Stimulated activated CD8-positive, alpha-beta memory T cell treated with anti-CD3 and anti-CD28 coated beads, Interleukin-4, amount 100 ng/mL, for 24 hours (primary cell): ENCODE results near the gene SSU72.
"Not testable (repeated sequence)": the region's sequence is repeated elsewhere in the genome, so short reads cannot be mapped to it uniquely, and the experiment has no call there.

Experiments
- DNase-seq: peaks from one replicate; pipeline ENCODE4 v3.0.0-alpha.2; 2020; ENCODE audit warnings: low read depth

The SSU72 gene

DNA sequence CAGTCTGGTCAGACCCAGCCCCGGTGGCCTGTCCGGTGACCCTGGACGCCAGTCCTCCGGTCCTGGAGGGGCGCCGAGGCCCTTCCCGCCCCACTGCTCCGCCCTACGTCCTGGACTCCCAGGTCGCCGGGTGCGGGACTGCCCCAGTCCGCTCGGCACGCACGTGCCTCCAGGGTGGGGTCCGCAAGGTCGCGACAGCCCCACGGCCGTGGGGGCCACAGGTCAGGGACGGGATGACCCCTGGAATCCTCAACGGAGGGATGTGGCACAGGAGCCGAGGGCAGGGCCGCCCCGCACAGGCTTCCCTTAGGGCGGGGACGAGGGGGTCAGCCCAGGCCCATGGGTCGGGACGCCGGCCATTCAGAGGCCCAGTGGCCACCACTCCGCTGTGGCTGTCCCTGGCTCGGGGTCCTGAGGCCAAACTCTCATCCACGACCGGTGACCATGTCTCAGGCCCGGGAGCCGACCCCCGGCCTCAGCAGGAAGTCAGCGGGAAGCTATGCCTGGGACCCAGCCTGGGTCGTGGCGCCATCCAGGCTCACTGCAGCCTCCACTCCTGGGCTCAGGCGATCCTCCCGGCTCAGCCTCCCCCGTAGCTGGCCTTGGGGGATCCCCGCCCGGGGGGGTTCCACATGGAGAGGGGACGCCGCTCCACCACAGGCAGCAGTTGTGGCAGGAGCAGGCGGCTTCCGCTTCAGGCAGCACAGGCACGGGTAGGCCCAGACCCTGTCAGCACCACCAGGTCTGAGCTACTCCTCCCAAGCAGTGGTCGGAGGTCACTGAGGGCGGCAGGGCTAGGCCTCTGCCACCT, 33.6 kb downstream of the SSU72 start:
- DNase-seq = no peak

DNA sequence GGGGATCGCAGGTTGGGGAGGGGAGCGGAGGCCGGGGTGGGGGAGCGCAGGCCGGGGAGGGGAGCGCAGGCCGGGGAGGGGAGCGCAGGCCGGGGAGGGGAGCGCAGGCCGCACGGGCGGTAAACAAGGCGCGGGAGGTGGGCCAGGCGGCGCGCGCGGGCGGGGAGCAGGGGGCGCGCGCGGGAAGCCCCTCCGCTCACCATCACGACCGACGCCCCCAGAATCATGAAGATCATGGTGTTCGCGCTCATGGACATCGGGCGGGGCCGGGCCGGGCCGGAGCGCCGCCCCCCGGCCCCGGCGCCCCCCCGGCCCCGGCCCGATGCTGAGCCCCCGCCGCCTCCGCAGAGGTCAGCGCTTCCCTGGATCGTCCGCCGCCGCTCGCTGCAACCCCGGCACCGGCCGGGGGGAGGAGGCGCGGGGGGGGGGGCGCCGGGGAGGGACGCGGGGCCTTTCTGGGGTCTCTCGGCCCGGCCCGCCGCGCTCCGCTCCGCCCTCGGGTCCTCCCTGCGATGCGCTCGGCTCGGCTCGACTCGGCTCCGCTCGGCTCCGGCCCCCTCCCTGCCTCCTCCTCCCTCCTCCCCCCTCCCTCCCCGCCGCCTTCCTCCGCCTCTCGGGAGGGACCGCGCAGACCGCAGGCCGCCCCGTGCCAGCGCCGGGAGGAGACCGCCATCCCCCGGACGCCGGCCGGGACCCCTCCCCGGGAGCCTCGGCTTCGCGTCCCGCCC, 34.4 kb downstream of the SSU72 start, which contains the start of gene TMEM240:
TMEM240 (minus strand) TSS at position 535 of the 728 bp plus-strand sequence; CDS start at position 257, 278 bp downstream.
- DNase-seq = peak; percentile 59

DNA sequence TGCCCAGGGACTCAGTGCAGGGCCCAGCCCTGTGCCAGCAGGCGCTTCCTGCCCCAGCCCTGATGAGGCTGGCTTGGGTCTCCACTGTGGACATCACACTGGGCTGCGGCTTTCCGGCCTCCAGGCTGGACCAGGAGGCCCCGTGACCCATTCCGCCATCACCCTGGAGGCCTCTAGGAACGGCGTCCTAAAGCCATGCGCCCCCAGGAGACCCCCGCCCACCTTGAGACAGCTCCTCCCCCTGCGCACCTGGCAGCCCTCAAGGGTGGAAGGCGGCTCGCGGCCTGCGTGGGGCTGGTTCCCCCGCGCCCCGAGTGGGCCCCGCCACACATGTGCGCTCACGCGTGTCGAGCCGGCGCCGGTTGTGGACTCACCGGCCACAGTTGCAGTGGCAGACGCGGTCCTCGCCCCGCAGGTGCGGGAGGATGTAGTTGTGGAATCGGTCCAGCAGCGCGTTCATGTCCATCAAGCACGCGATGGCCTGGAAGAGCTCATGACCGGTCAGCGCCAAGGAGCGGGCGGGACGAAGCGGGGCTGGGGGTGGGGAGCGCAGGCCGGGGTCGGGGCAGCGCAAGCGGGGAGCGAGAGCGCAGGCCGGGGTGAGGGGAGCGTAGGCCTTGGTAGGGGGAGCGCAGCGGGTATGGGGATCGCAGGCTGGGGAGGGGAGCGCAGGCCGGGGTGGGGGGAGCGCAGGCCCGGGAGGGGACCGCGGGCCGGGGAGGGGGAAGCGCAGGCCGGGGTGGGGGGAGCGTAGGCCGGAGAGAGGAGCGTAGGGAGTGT, 35.2 kb downstream of the SSU72 start:
- DNase-seq = no peak

DNA sequence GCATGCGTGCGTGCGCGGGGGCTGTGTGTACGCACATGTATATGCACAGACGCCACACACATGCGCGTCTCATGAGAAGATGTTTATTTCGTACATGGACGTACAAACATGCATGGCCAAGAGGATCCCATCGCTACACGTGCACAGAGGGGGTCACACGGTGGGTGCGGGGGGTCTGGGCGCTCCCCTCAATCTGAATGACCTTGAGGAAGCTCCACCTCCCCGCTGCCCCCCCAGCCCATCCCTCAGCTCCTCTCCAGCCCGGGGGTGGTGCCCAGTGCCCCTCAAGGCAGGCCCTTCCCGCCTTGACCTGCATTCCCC, 35.7 kb downstream of the SSU72 start:
- no peak for DNase-seq

DNA sequence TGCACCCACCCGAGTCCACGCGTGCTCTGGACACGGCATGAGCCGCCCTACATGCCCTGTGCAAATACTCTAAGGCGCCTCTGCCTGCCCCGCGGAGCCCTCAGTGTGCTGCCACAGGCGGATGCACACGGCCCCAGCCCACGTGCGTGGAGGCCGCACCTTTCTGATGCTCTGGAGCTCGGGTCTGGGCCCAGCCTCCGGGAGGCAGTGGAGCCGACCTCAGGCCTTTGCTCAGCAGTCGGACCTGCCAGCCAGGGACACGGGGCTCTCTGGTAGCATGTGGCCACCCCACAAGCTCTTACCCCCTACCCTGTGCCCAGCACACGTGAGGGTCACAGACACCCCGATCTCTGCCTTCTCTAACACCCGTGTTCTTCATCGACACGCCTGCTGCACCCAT, 36.3 kb downstream of the SSU72 start:
- DNase-seq = no peak

DNA sequence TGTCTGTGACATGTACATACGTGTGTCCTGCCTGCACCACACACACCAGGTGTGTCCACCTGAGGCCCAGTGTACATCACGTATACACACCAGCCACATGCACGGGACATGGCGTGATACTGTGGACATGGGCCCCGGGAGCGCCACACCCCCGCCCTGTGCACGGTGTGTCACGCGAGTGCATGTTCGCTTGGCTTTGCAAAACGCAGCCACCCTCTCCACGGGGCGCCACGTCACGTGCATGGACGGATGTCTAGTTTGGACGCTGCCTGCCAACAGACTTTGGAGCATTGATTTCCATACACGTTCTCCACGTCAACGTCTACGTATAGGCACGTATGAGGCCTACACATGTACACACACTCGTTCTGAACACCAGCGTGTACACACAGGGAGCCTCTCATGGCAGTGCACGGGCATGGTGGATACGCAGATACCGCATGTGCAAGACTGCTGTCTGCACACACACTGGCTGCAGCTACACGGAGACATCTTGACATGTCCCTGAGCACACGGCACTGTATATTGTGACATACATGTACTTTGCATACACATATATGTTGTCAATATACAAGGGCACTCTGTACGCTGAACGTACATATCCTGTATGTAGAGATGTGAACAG, 36.9 kb downstream of the SSU72 start:
- DNase-seq = no peak

DNA sequence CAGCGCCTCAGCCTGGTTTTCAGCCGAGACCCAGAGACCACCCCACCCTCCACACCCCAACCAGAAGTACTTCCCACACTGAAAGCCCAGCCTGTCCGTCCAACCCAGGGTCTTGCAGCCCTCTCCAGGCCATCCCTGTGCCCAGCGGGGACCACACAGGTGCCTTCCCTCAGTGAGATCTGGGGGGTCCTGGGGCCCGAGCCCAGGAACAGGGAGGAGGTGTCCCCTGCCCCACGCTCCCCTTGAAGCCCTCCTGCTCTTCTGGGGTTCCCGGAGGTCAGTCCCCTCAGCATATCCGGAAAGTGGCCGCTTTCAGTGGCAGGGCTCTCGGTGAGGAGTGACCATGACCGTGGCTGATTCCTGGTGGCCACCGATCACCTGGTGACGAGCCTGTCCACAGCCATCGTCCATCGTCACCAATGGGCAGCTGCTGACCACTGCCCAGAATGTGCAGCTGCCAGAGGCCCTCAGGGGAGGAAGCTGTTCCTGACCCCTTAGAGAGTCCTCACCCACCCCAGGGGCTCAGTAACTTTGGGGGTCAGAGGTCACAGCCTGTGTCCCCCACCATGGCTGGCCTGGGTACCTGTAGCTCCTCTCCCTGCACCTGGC, 37.6 kb downstream of the SSU72 start:
- no peak for DNase-seq

DNA sequence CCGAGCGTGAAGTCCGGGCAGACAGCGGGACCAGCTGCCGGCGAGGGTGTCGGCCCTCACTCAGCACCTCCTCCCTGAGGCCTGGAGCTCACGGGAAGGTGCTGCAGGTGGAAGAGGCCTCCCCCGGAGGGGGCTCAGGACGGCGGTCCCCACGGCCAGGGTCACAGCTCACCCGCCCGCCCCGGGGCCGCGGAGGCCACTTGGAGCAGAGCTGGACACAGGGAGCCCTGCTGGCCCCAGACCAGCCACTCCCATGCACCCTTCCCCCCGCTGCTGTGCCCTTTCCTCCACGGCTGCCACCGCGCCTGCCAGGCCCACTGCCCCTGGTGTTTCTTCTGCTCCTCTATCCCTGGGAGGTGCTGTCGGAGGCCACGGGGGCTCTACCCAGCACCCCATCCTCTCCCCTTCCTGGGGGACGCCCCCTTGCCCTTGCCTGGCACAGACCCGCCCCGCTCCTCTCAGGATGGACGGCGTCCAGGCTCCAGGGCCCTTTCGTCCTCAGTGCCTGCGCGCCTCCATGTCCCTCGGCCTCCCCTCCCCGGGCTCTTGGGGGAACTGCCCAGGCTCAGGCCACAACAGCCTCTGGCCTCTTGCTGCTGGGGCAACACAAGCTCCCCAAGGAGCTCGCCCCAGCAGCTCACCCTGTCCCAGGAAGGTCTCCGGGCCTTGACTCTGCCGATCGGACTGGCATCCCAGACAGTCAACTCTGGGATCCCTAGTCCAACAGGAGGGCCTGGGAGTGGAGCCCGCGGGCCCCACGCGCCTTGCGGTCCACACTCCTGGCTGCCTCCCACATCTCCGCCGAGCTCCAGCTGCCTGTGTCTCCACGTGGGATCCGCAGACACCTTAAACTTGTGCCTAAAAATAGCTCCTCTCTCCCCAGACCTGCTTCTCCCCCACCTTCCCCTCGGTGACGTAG, 38.4 kb downstream of the SSU72 start:
- no peak for DNase-seq

DNA sequence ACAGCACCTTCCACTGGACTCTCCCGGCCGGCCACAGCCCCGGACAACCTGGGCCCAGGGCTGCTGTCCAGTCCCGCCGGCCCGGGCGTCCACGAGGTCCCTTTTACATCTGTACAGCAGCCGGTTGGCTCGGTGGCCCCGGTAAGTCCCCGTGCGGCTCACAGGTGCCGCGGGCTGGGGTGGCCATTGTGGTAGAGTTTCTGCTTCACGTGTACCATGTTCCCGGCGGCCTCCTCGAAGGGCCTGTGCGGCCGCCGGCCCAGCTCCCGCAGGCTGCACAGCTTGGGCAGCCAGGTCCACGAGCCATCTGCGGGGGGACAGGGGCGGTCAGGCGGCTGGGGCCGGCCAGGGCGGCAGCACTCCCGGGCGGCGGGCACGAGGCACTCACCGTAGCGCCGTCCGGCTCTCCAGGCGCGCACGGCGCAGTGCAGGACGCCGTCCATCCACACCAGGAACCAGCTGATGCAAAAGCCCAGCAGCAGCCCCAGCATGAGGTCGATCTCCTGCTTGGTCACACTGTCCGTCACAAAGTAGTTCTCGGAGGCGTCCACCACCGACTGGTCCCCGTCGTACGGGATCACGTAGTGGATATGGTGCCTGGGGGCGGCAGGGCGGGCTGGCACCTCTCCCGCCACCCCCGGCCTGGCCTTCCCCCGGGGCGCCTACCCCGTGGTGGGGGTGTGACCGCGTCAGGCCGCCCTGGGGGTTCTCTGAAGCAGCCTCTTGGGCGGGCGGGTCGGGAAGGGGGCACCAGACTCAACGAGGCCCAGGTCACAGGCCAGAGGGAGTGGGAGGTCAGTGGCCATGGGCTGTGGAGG, 39.3 kb downstream of the SSU72 start:
- no peak for DNase-seq

DNA sequence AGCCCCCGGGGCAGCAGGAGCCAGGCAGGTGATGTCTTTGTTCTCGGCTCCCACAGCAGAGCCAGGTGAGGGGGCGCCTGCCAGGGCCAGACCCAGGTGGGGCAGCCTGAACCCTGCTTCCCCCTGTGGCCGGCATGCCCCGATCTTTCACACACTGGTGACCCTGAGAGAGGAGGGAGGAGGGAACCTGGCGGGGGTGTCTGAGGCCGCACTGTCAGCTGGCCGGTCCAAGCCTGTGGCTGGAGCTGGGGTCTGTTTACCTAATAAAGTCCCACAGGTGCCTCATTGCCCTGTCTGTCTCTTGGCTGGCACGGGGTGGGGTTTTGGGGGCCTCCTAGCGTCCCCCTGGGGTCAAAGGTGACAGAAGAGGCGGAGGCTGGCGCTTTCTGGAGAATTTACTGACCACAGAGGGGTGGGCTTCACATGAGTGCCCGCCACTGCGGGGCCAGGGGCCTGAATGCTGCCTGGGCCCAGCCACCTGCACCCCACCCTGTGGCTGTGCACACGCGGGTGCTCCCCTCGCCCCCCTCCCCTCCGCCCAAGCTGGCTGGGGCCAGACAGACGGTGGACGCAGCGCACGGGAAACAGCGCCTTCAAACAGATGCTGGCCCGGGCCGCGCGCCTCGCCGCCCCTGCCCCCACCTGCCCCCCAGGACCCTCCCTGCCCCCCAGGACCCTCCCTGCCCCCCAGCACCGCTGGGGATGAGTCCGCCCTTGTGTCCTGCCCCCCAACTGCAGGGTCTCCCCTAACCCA, 40.1 kb downstream of the SSU72 start:
- no peak for DNase-seq

DNA sequence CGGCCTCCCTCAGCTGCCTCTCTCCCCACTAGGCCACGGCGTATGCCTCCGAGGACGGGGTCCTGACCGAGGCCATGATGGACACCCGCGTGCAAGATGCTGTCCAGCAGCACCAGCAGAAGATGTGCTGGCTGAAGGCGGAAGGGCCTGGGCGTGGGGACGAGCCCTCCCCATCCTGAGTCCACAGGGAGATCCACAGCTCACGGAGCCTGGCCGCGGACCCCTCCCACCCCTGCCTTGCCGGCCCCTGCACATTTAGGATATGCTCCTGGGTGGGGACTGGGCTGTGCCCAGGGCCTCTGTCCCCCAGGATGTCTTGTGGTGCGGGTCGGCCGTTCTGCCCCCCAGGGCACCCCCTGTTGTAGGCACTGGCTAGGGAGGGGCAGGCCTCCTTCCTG, 40.8 kb downstream of the SSU72 start:
- DNase-seq = not testable (repeated sequence)

DNA sequence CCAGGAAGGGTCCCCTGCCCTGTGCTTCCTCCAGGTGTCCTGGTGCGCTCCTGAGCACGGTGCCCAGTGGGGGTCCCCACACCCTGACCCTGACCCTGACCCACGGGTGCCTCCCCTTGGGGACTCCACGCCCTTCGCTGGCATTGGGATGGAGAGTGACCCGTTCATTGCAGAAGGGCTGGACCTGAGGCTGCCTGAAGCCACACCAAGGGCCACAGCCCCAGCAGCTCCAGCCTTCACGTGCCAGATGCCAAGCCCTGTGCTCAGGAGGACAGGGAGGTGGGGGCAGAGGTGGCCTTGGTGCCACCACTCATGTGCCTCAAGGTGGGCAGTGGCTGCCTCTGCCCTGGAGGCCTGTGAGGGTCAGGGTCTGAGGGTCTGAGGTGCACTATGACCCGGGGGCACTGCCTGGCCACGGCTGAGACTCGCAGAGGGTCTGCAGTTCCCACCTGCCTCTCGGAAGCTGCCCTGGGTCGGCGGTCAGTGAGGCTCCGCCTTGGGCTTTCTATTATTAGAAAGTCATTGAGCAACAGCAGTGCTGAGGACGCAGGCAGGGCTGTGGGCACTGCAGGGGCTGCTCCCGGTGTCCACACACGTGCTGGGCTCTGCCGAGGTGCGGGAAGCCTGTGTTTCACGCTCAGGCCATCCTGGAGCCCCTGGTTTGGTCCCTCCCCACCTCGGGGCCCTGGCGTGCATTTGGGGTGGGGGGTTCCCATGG, 41.3 kb downstream of the SSU72 start:
- not testable (repeated sequence) for DNase-seq

DNA sequence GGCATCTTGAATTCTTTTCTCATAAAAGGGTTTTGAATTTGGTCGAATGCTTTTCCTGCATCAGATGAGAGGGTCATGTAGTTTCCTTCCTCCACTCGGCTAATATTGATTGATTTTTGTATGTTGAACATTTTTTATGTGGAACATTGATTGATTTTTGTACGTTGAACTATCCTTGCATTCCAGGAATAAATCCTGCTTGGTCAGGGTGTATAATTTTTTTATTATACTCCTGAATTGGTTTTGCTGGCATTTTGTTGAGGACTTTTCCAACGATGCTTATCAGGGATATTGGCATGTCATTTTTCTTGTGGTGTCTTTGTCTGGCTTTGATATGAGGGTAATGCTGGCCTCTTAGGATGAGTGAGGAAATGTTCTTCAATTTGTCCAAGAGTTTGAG, 42.7 kb downstream of the SSU72 start:
- no peak for DNase-seq

DNA sequence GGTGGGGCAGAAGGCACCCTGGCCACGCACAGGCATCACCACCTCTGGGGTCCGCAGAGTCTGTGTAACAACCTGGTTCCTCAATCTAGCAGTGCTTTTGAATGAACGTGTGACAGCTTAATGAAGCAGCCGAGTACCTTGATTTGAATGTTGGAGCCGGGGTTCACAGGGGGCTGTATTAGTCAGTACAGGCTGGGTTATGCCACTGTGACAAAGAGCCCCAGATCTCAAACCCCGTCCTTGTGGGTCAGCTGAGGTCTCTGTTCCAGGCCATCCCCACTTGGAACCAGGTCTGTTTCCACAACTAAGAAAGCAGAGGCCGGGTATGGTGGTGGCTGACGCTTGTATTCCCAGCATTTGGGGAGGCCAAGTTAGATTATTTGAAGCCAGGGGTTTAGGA, 44.7 kb downstream of the SSU72 start:
- no peak for DNase-seq

DNA sequence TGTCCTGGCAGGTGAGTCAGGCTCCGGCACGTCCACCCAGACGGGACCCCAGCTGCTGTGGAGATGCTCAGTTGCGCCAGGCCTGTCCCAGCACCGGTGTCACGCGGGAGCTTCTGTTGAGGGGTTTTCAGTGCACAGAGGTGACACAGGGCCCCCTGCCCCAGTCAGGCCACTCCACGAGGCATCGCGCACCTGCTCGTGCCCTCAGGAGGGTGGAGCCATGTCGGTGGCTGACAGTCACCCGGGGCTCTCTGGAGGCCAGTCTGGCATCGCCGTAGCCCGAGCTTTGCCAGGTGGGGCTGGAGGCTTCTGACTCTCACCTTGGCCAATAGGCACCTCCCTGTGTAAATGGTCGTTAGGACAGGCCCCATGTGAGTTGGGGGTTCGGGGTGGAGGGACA, 45.3 kb downstream of the SSU72 start:
- no peak for DNase-seq

DNA sequence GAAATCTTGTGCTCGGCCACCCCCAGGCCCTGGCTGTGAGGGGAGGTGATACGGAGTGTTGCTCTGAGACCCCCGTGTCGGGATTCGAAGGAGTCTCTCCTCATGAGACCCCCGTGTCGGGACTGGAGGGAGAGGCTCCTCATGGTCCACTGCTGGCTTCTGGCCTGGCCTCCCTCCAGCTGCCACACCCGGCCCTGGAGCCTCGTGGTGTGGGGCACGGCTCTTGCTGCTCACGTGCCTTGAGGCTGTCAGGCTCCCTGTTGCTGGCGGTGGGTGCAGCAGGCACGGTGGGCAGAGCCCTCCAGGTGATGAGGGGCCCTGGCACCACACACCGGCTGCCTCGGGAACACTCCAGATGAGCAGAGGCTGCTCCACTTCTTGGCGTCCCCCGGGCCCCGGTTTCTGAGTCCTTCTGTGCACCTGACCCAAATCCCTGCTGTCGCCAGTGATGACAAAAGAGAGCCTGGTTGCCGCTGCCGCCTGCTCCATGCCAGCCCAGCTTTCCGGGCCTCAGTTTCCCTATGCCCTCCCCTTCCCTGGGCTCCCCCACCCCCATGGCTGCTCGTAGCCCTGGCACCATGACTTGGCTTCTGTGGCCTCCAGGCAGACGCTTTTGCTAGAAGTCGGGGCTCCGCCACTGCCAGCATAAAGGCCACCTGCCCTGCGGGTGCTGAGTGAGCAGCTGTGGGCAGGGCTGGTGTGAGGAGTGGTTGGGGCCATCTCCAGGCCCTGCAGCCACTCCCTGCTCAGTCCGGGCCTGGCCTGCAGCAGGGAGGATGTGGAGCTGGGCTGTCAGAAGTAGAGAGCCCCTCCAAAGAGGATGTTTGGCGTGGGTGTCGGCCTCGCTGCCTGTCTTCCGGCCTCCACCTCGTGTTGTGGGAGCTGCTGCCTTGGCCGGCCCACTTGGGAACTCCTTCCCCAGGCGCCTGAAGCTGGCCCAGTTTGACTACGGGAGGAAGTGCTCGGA, 46.1 kb downstream of the SSU72 start:
- no peak for DNase-seq

DNA sequence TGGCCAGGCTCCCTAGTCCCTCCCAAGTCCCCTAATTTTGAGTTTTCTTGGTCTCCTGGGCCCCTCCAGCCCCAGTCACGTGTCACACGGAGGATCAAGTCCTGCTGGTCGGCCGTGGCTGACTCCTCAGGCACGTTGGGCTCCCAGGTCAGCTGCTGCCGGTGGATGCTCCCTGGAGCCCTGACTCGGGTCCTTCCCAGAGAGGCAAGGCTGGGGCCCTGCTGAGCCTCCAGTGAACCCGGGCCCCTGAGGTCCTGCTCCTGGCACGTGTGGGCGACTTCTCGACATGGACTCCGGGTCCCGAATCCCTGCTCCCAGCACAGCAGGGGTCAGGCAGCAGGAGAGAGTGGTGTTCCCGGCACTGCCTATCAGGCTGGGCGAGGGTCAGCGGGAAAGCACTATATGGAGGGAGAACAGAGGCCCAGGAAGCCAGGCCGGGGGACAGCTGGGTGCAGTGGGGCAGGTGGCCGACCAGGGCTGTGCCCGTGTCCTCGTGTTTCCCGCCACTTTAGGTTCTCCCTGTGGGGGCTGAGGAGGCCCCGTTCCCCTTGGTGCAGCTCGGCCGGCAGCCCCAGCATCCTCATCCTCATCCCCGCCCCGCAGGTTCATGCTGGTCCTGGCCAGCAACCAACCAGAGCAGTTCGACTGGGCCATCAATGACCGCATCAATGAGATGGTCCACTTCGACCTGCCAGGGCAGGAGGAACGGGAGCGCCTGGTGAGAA, 47.4 kb downstream of the SSU72 start:
- no peak for DNase-seq
